IPS-15b (cell line): ENCODE results near the gene CD276.

Source experiments
- H3K27me3 ChIP-seq: one replicate; pipeline ENCODE4 v1.6.1; 2013; ENCODE audit warnings: low read length; ENCODE audit not compliant: control insufficient read depth, insufficient read depth
- H3K36me3 ChIP-seq: one replicate; pipeline ENCODE4 v1.6.1; 2013; ENCODE audit warnings: low read length; ENCODE audit not compliant: control insufficient read depth, insufficient read depth
- H3K4me1 ChIP-seq: one replicate; pipeline ENCODE4 v1.6.1; 2013; ENCODE audit warnings: mild to moderate bottlenecking, low read length; ENCODE audit not compliant: control insufficient read depth, insufficient read depth
- H3K4me3 ChIP-seq: one replicate; pipeline ENCODE4 v1.5.1; 2013; ENCODE audit warnings: low read depth, low read length
- H3K9ac ChIP-seq: one replicate; pipeline ENCODE4 v1.6.1; 2013; ENCODE audit warnings: low read depth, mild to moderate bottlenecking, low read length
- H3K9me3 ChIP-seq: one replicate; pipeline ENCODE4 v1.6.1; 2013; ENCODE audit warnings: mild to moderate bottlenecking, low read length; ENCODE audit not compliant: control insufficient read depth, insufficient read depth

The CD276 gene

DNA sequence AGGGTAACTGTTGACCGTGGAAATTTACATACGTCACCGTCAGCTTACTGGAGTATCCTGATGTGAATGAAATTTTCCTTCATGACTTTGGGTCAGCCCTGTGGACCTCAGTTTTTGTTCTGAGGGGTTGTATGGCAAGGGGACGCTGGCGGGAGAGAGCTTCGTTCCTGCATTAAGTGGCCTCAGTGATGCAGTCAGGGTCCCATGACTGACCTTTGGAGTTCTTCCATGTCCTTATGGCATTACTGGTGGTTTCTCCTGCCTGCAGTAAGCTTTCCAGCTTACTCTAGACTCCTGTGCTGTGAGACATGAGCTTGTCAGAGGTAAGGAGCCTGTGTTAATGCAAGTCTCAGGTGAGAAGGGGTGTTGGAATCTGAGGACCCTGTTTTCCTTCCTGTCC lies 1.8 kb downstream of the CD276 start:
- Histone ChIP-seq H3K9me3 (no peaks in the 10 kb centered on the region), H3K27me3 (no peaks in the 10 kb centered on the region), H3K4me1 (peaks cover 19% of the 10 kb centered on the region), H3K4me3 (peak overlapping the region; percentile 8), H3K36me3 (no peaks in the 10 kb centered on the region), H3K9ac (peak overlapping the region; percentile 37)

DNA sequence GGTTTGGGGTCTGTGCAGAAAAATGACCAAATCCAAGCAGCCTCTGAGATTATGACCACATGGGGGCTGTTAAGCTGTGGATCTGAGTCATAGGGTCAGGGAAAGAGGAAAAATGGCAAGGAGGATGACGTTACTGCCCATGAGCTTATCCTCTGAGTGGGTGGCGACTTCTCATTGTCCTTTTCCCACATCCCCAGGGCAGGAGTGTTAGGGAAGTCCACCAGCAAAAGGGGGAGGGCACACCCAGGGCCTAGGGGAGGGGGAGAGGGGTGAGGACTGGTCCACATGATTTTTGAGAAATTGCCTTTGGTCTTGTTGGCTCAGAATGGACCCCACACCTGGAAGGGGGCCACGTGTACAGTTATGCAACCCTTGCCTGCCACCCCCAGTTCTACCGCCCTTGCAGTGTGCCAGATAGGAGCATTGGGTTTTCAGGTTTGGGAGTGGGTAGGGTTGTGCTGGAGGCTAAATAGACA lies 2.6 kb downstream of the CD276 start:
- Histone ChIP-seq H3K27me3 (no peaks in the 10 kb centered on the region), H3K4me1 (peaks cover 23% of the 10 kb centered on the region), H3K9ac (no peak overlapping the region), H3K4me3 (no peak overlapping the region), H3K36me3 (no peaks in the 10 kb centered on the region), H3K9me3 (no peaks in the 10 kb centered on the region)

DNA sequence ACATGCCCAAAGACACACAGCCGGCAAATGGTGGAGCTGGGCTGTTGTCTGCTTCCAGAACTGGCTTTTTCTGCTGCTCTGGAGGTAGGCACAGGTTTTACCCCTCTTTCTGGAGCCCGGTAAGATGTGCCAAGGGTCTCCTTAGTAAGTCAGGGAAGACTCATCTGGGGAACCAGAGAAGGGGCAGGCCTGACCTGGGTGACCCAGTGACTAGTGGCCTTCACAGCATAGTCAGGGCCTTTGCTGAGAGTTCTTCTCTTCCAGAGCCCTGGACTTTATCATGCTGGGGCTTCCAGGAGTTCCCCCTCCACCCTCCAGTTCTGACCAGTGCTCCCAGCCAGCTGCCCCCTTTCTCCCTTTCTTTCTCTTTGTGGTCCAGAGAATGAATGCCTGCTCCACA lies 3.2 kb downstream of the CD276 start:
- peaks cover 22% of the 10 kb centered on the region for H3K4me1 ChIP-seq
- H3K9ac ChIP-seq, result no peak overlapping the region
- no peaks in the 10 kb centered on the region for H3K27me3 ChIP-seq
- no peaks in the 10 kb centered on the region for H3K9me3 ChIP-seq
- no peak overlapping the region for H3K4me3 ChIP-seq
- no peaks in the 10 kb centered on the region for H3K36me3 ChIP-seq

DNA sequence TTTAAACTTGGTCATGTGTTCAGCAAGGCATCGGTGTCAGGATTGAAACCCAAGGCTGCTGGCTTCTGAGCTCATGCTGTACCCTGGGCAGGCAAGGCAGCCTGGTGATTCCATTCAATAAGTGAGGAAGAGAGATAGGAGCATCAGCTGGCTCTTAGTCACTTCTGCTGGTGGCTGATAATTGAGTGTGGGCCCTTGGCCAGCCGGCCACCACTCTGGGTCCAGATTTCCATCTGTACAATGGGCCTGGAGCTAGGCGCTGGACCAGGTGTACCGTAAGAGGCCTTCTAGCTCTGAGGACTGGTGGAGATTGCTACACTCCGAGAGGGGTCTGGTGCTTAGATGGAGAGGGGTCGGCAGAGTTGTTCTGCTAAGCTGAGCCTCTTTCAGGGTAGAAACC lies 4.3 kb downstream of the CD276 start:
- H3K36me3 ChIP-seq, result no peaks in the 10 kb centered on the region
- H3K27me3 ChIP-seq, result no peaks in the 10 kb centered on the region
- no peak overlapping the region for H3K9ac ChIP-seq
- peaks cover 22% of the 10 kb centered on the region for H3K4me1 ChIP-seq
- H3K9me3 ChIP-seq, result no peaks in the 10 kb centered on the region
- no peak overlapping the region for H3K4me3 ChIP-seq

DNA sequence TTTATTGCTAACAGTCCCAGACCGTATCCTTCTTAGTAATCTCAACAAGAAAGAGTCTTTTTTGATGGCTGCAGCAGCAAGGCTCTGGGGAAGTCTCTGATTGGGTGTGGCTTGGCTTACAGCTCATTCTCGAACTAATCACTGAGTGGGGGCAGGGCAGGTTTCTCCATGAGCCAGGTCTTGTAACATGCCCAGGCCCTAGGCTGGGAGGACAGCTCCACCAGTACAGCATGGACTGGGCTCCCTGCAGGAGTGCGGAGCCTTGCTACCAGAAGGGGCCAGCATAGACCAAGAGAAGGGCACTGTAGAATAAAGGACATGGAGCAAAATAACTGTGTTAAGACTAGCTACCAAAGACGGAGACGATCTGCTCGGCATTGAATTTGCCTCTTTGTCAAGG lies 7.2 kb downstream of the CD276 start:
- H3K9ac ChIP-seq, result no peak overlapping the region
- no peaks in the 10 kb centered on the region for H3K9me3 ChIP-seq
- no peaks in the 10 kb centered on the region for H3K36me3 ChIP-seq
- no peak overlapping the region for H3K4me3 ChIP-seq
- H3K4me1 ChIP-seq, result peaks cover 14% of the 10 kb centered on the region
- H3K27me3 ChIP-seq, result no peaks in the 10 kb centered on the region

DNA sequence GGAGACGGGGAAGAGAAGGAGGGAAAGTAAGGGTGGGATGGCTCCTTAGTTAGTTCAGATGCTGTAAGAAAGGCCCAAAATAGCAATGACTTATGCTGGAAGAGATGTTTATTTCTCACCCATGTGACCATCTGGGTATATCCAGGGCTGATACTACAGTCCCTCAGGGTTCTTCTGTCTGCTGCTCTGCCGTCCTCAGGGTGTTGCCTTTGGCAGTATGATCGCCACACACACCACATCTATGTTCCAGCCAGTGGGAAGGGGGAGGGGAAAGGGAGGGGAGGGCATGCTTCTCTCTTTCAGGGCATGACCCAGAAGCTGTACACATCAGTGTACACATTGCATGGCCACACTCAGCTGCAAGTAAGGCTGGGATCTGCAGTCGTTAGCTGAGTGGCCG lies 10.2 kb downstream of the CD276 start:
- Histone ChIP-seq H3K36me3 (no peaks in the 10 kb centered on the region), H3K27me3 (no peaks in the 10 kb centered on the region), H3K4me1 (peaks cover 9% of the 10 kb centered on the region), H3K4me3 (no peak overlapping the region), H3K9ac (no peak overlapping the region), H3K9me3 (no peaks in the 10 kb centered on the region)

DNA sequence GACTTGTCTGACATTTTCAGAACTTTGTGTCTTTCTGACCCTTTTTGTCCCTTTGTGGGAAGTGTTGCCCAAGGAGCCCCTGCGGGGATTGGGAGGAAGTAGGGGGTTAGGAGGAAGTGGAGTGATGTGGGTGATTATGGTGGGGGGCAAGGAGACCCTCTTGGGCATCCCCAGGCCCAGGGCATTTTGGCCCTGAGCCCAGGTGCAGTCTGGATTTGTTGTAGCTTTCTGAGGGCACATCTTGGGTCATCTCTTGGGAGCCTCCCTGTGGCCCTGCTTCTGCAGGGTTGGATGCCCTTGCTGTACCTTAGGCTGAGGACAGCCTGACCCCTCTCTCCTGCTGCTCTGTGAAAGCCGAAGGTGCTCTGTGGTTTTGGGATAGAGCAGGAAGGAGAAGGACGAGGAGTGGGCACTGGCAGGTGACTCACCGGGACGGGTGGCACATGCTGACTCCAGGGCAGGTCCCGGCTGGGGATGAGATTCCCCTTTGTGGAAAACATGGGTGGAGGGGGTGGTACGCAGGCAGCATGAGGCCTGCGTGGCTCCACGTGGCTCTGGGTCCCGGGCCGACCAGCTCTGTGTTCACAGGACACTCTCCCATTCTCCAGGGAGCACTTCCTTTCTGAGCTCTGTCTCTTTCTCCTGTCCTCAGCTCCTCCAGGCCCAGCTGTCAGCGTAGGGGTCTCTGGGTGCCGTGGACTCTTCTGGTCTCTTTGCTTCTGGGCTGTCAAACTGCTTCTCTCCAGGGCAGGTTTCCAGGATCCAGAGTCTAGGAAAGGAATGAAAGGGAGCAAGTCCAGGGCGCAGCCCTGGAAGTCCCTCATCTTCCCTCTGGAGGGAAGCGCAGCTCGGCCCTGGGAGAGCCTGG lies 11.8 kb downstream of the CD276 start:
- H3K9me3 ChIP-seq, result no peaks in the 10 kb centered on the region
- H3K36me3 ChIP-seq, result no peaks in the 10 kb centered on the region
- peaks cover 9% of the 10 kb centered on the region for H3K4me1 ChIP-seq
- H3K9ac ChIP-seq, result no peak overlapping the region
- no peaks in the 10 kb centered on the region for H3K27me3 ChIP-seq
- H3K4me3 ChIP-seq, result no peak overlapping the region

DNA sequence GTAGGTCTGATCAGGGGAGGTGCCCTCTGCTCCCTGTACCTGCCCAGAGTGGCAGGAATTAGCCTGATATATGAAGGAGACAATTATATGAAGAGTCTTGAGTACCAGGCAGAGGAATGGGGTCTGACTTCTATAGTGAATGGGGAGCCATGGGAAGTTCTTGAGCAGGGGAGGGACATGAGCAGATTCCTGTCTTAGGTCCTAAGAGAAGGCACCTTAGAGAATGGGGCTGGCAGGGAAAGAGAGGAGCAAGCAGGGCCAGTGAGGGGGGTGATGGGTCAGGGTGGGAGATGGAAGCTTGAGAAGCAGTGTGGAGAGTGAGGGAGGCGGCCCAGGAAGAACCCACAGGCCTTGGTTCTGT lies 12.4 kb downstream of the CD276 start:
- Histone ChIP-seq H3K9ac (peak overlapping the region; percentile 8), H3K36me3 (no peaks in the 10 kb centered on the region), H3K4me1 (peaks cover 4% of the 10 kb centered on the region), H3K27me3 (no peaks in the 10 kb centered on the region), H3K4me3 (no peak overlapping the region), H3K9me3 (no peaks in the 10 kb centered on the region)

DNA sequence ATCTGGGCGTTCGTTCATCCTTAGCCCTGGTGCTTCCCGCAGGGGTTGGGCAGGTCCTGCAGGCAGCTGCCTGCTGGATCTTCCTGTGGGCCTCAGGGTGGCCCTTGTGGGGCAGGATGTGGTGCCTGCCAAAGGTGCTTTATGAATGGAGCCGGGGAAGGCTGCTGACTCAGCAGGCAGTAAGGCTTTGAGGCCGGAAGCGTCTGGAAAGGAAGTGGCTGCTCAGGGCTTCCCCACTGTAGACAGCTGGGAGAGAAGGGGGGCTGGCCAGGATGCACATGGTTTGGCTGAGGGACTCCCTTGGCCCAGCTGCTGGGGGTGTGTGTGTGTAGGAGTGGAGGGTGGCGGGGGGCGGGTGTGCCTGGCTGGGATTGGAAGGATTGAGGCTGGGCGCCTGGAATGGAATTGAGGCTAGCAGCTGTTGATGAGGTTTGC lies 12.9 kb downstream of the CD276 start:
- Histone ChIP-seq H3K9me3 (no peaks in the 10 kb centered on the region), H3K36me3 (peaks cover 2% of the 10 kb centered on the region), H3K27me3 (no peaks in the 10 kb centered on the region), H3K4me1 (no peaks in the 10 kb centered on the region), H3K9ac (peak overlapping the region; percentile 8), H3K4me3 (no peak overlapping the region)

DNA sequence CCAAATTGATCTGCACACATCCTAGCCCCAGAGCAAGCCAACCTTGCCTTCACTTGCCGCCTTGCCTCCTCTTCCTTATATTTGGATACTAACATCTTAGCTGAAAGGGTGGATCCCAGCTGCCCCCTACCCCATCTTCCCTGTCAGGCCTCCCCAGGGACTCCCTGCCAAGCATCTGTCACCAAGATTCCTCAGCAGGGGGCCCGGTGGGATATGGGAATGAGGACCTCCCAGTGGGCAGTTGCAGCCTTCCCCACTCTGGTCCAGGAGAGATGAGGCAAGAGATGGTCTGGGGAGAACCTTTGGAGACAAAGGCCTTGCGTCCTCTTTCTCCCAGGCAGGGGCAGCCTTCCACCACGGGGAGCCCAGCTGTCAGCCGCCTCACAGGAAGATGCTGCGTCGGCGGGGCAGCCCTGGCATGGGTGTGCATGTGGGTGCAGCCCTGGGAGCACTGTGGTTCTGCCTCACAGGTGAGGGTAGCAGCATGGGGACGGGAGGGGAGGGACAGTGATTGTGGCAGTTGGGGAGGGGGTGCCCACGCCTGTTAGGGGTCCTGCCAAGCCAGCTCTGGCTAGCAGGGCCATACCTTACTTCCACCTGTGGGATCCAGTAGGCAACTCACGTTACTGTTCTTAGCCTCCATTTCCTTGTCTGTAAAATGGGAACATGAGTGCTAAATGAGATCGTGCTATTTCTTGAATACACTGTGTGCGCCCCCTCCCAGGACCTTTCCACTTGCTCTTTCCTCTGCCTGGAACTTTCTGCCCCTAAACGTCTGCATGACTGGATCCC lies 15.3 kb downstream of the CD276 start:
- Histone ChIP-seq H3K9me3 (no peaks in the 10 kb centered on the region), H3K4me3 (no peak overlapping the region), H3K9ac (no peak overlapping the region)

DNA sequence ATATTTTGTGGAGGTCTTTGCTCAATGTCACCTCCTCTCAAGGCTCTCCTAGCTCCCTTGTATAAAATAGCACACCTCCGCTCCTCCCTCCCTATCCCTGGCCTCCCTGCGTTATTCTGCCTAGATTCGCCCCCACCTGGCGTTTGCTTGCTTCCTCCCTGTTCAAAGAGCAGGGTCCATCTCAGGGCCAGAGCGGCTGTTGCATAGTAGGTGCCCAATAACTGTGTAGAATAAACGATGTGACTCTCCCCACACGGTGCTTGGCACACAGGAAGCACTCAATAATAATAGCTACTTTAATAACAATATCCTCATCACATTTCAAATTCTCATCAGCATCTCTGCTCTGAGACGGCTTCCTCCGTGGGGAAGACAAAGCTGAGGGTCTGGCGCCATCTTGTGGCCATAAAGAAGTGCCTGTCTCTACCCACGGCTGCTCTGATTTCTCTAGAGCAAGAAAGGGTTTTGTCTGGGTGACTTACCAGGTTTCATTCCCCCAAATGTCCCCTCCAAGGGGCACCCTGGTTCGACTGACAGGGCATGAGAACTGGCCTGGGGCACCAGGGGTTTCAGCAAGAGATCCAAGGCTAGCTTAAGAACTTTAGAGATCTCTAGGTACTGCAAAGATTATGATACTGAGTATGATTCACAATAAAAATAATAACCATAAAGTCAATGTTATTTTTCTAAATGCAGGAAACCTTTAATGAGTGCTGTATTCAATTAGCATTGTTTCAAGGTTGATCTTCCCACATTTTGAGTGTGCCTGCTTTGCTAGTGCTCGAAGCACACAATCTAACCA lies 16.1 kb downstream of the CD276 start:
- Histone ChIP-seq H3K27me3 (no peaks in the 10 kb centered on the region), H3K4me1 (no peaks in the 10 kb centered on the region), H3K9me3 (no peaks in the 10 kb centered on the region), H3K36me3 (peaks cover 11% of the 10 kb centered on the region), H3K9ac (no peak overlapping the region), H3K4me3 (no peak overlapping the region)

More for the DNA sequence above, 15.3 kb downstream of the CD276 start:
- Histone ChIP-seq H3K4me1 (no peaks in the 10 kb centered on the region), H3K27me3 (no peaks in the 10 kb centered on the region), H3K36me3 (peaks cover 8% of the 10 kb centered on the region)
